Neural cell (in vitro differentiated cells): ENCODE data around the gene PALD1. TPM values are rescaled to one million over a fixed set of nuclear protein-coding genes. Genes with fewer than 3 reads are reported as not detected.

ENCODE experiments used
- H2AFZ ChIP-seq: fragments of 200-600, 300-800 bp; sonication (generic), shearing (Covaris generic); 2 replicates; pipeline ENCODE4 v1.6.0; 2014; ENCODE audit warnings: low read depth, mild to moderate bottlenecking, antibody characterized with exemption, low read length, moderate library complexity
- H3F3A ChIP-seq: fragments of 200-600 bp; shearing (Covaris generic); 2 replicates; pipeline ENCODE4 v1.6.1; 2016; ENCODE audit warnings: mild to moderate bottlenecking, moderate library complexity, mixed read lengths, antibody characterized with exemption, low read length; ENCODE audit not compliant: insufficient read depth, poor library complexity, severe bottlenecking
- H3K27ac ChIP-seq: fragments of 200-600, 300-800 bp; sonication (generic), shearing (Covaris generic); 2 replicates; pipeline ENCODE4 v1.5.1; 2014; ENCODE audit warnings: mild to moderate bottlenecking, low read length, moderate library complexity
- H3K27me3 ChIP-seq: fragments of 300-800, 200-600 bp; sonication (generic), shearing (Covaris generic); 2 replicates; pipeline ENCODE4 v1.6.0; 2014; ENCODE audit warnings: mild to moderate bottlenecking, low read depth, low read length, moderate library complexity; ENCODE audit not compliant: insufficient read depth
- H3K36me3 ChIP-seq: fragments of 300-800, 200-600 bp; sonication (generic), shearing (Covaris generic); 2 replicates; pipeline ENCODE4 v1.5.1; 2014; ENCODE audit warnings: mild to moderate bottlenecking, antibody characterized with exemption, low read length, moderate library complexity; ENCODE audit not compliant: insufficient read depth
- H3K4me2 ChIP-seq: fragments of 300-800, 200-600 bp; sonication (generic), shearing (Covaris generic); 2 replicates; pipeline ENCODE4 v1.6.0; 2014; ENCODE audit warnings: mild to moderate bottlenecking, low read length
- H3K4me3 ChIP-seq: fragments of 300-800, 200-600 bp; sonication (generic), shearing (Covaris generic); 2 replicates; pipeline ENCODE4 v1.5.1; 2014; ENCODE audit warnings: mild to moderate bottlenecking, low read length, moderate library complexity
- H3K79me2 ChIP-seq: fragments of 200-600 bp; shearing (Covaris generic); replicated peaks from 2 replicates; pipeline ENCODE4 v1.6.0; 2014; ENCODE audit warnings: mild to moderate bottlenecking, low read length, moderate library complexity; ENCODE audit not compliant: insufficient read depth
- H3K9ac ChIP-seq: fragments of 300-800, 200-600 bp; sonication (generic), shearing (Covaris generic); 2 replicates; pipeline ENCODE4 v1.6.1; 2016; ENCODE audit warnings: mild to moderate bottlenecking, low read length, mixed read lengths
- H3K9me2 ChIP-seq: fragments of 200-600 bp; shearing (Covaris generic); 2 replicates; pipeline ENCODE4 v1.6.1; 2016; ENCODE audit warnings: mild to moderate bottlenecking, low read length, mixed read lengths; ENCODE audit not compliant: insufficient read depth
- H3K9me3 ChIP-seq: fragments of 200-600, 300-800 bp; sonication (generic), shearing (Covaris generic); 2 replicates; pipeline ENCODE4 v1.6.1; 2016; ENCODE audit warnings: mild to moderate bottlenecking, mixed run types, low read length, moderate library complexity, mixed read lengths
- H4K20me1 ChIP-seq: fragments of 200-600 bp; shearing (Covaris generic); 2 replicates; pipeline ENCODE4 v1.6.1; 2016; ENCODE audit warnings: mild to moderate bottlenecking, mixed run types; ENCODE audit not compliant: insufficient read depth
- CTCF ChIP-seq: fragments of 450-650 bp; IDR thresholded peaks from 2 replicates; pipeline ENCODE4 v1.5.1; 2014; ENCODE audit warnings: antibody characterized with exemption, mild to moderate bottlenecking, moderate library complexity; ENCODE audit not compliant: poor library complexity, severe bottlenecking
- EP300 ChIP-seq: fragments of 450-650 bp; conservative IDR thresholded peaks from 2 replicates; pipeline ENCODE4 v1.6.1; 2014; ENCODE audit warnings: antibody characterized with exemption, mild to moderate bottlenecking, moderate library complexity; ENCODE audit not compliant: poor library complexity, severe bottlenecking
- EZH2 ChIP-seq: fragments of 200-600, 300-800 bp; shearing (Covaris generic), sonication (generic); IDR thresholded peaks from 2 replicates; pipeline ENCODE4 v1.6.1; 2014; ENCODE audit warnings: antibody characterized with exemption, low read length, borderline replicate concordance, mild to moderate bottlenecking; ENCODE audit not compliant: insufficient read depth, poor library complexity, severe bottlenecking
- MXI1 ChIP-seq: fragments of 450-650 bp; conservative IDR thresholded peaks from 2 replicates; pipeline ENCODE4 v1.6.1; 2014; ENCODE audit warnings: antibody characterized with exemption, mild to moderate bottlenecking; ENCODE audit not compliant: poor library complexity, severe bottlenecking
- POLR2AphosphoS5 ChIP-seq: IDR thresholded peaks from 2 replicates; pipeline ENCODE4 v1.6.1; 2012
- RAD21 ChIP-seq: fragments of 450-650 bp; conservative IDR thresholded peaks from 2 replicates; pipeline ENCODE4 v1.6.1; 2014; ENCODE audit warnings: antibody characterized with exemption, mild to moderate bottlenecking, moderate library complexity
- REST ChIP-seq: IDR thresholded peaks from 2 replicates; pipeline ENCODE4 v1.6.1; 2012; ENCODE audit warnings: borderline replicate concordance
- SMC3 ChIP-seq: fragments of 450-650 bp; conservative IDR thresholded peaks from 2 replicates; pipeline ENCODE4 v1.6.1; 2014; ENCODE audit warnings: antibody characterized with exemption, mild to moderate bottlenecking, moderate library complexity; ENCODE audit not compliant: poor library complexity
- TAF1 ChIP-seq: IDR thresholded peaks from 2 replicates; pipeline ENCODE4 v1.6.1; 2012; ENCODE audit warnings: low read depth
- polyA plus RNA-seq: library from polyadenylated mRNA; depleted of rRNA; stranded (reverse); fragments of >200 nt; gene quantifications from 2 replicates; pipeline ENCODE4 v1.2.3, GENCODE V29; 2014

The PALD1 gene
- polyA plus RNA-seq, 1 donor from 2014 or later = 1.1 TPM

GRCh38 chr10:70615211-70615610 lies 136.6 kb downstream of the PALD1 start:
- TF ChIP-seq CTCF (no peak), EP300 (no peak), POLR2AphosphoS5 (no peak), RAD21 (no peak), MXI1 (no peak), EZH2 (no peak), TAF1 (no peak), SMC3 (no peak), REST (no peak)
- no peak overlapping the region for H3K9ac ChIP-seq
- no peaks in the 10 kb centered on the region for H3K27me3 ChIP-seq
- no peak overlapping the region for H3K27ac ChIP-seq
- no peaks in the 10 kb centered on the region for H4K20me1 ChIP-seq
- H3K36me3 ChIP-seq = no peaks in the 10 kb centered on the region
- no peaks in the 10 kb centered on the region for H3K9me3 ChIP-seq
- no peaks in the 10 kb centered on the region for H3K79me2 ChIP-seq
- H3F3A ChIP-seq = no peaks in the 10 kb centered on the region
- H2AFZ ChIP-seq = no peak overlapping the region
- no peak overlapping the region for H3K4me3 ChIP-seq
- H3K9me2 ChIP-seq = no peaks in the 10 kb centered on the region
- no peak overlapping the region for H3K4me2 ChIP-seq

GRCh38 chr10:70615784-70616522 lies 137.4 kb downstream of the PALD1 start:
- Histone ChIP-seq H3K4me3 (no peak overlapping the region), H3K79me2 (no peaks in the 10 kb centered on the region), H3K36me3 (no peaks in the 10 kb centered on the region), H2AFZ (no peak overlapping the region), H3K9me3 (no peaks in the 10 kb centered on the region), H3F3A (no peaks in the 10 kb centered on the region), H4K20me1 (no peaks in the 10 kb centered on the region), H3K9me2 (no peaks in the 10 kb centered on the region), H3K9ac (no peak overlapping the region), H3K4me2 (no peak overlapping the region), H3K27me3 (no peaks in the 10 kb centered on the region), H3K27ac (no peak overlapping the region)
- TF ChIP-seq EZH2 (no peak), CTCF (no peak), EP300 (no peak)
